K562 (cell line): ENCODE data around the gene HOXB8. TPM values are rescaled to one million over a fixed set of nuclear protein-coding genes. Genes with fewer than 3 reads are reported as not detected.

Experiments used
- GTF2E2 ChIP-seq: fragments of 200-800 bp; sonication (Bioruptor generic); IDR thresholded peaks from 2 replicates; pipeline ENCODE4 v1.6.1; 2016; ENCODE audit warnings: missing genetic modification characterization, missing compliant biosample characterization
- L3MBTL2 ChIP-seq: fragments of 450-650 bp; IDR thresholded peaks from 2 replicates; pipeline ENCODE4 v1.6.1; 2016; ENCODE audit warnings: mild to moderate bottlenecking, moderate library complexity
- MYNN ChIP-seq, 2 experiments: sonication (generic); formaldehyde crosslinking in 1 of 2; IDR thresholded peaks; 2 replicates each; pipeline versions ENCODE4 v1.5.0 to v1.6.1; 2016 to 2020; ENCODE audit warnings: antibody characterized with exemption in 1 of 2, missing genetic modification reagents in 1 of 2
- NFYB ChIP-seq: IDR thresholded peaks from 2 replicates; pipeline ENCODE4 v1.6.1; 2011; ENCODE audit warnings: mild to moderate bottlenecking, moderate library complexity; ENCODE audit not compliant: insufficient read length; ENCODE audit errors: extremely low read depth
- NR4A1 ChIP-seq, 2 experiments: fragments of 250-450 bp in 1 of 2; fragments of 450-650 bp in 1 of 2; sonication (Bioruptor Pico) in 1 of 2; IDR thresholded peaks; 2 replicates each; pipeline versions ENCODE4 v1.4.0 to v1.6.1; 2016 to 2020; ENCODE audit warnings: mild to moderate bottlenecking in 2 of 2, missing compliant biosample characterization in 1 of 2, missing genetic modification characterization in 1 of 2, moderate library complexity in 1 of 2
- PHF8 ChIP-seq: fragments of 200-600 bp; sonication (generic); IDR thresholded peaks from 2 replicates; pipeline ENCODE4 v1.6.1; 2012; ENCODE audit warnings: mixed run types, mild to moderate bottlenecking, inconsistent platforms, low read length, moderate library complexity, borderline replicate concordance
- PML ChIP-seq: IDR thresholded peaks from 2 replicates; pipeline ENCODE4 v1.6.1; 2012; ENCODE audit warnings: low read length, inconsistent platforms
- POLR2H ChIP-seq: IDR thresholded peaks from 2 replicates; pipeline ENCODE4 v1.6.1; 2016; ENCODE audit warnings: missing genetic modification characterization, low read depth, mild to moderate bottlenecking, control low read depth, missing compliant biosample characterization, moderate library complexity
- SLC30A9 ChIP-seq: fragments of 250-450 bp; sonication (Bioruptor Pico); IDR thresholded peaks from 2 replicates; pipeline ENCODE4 v1.8.0; 2022; ENCODE audit warnings: mild to moderate bottlenecking, moderate library complexity
- ZBTB17 ChIP-seq: fragments of 450-650 bp; formaldehyde crosslinking; IDR thresholded peaks from 2 replicates; pipeline ENCODE4 v1.4.0; 2020; ENCODE audit warnings: mild to moderate bottlenecking
- ZFX ChIP-seq: sonication (generic); formaldehyde crosslinking; IDR thresholded peaks from 2 replicates; pipeline ENCODE4 v1.8.0; 2022; ENCODE audit warnings: mild to moderate bottlenecking, missing genetic modification reagents, moderate library complexity
- ZNF165 ChIP-seq: fragments of 250-450 bp; sonication (Bioruptor Pico); IDR thresholded peaks from 2 replicates; pipeline ENCODE4 v1.4.0; 2020; ENCODE audit warnings: borderline replicate concordance
- ZNF384 ChIP-seq: IDR thresholded peaks from 2 replicates; pipeline ENCODE4 v1.6.1; 2012; ENCODE audit warnings: low read depth, low read length, improper control_type of control experiment
- ZNF445 ChIP-seq: fragments of 250-450 bp; sonication (Bioruptor Pico); IDR thresholded peaks from 2 replicates; pipeline ENCODE4 v1.4.0; 2020; ENCODE audit warnings: low read depth, mild to moderate bottlenecking, moderate library complexity
- ZNF766 ChIP-seq: fragments of 200-800 bp; sonication (Bioruptor generic); conservative IDR thresholded peaks from 2 replicates; pipeline ENCODE4 v1.6.1; 2016; ENCODE audit warnings: missing genetic modification characterization, missing compliant biosample characterization
- polyA plus RNA-seq, 8 experiments: library from polyadenylated mRNA; depleted of rRNA in 4 of 8; stranded (reverse) in 5 of 8; unstranded in 3 of 8; fragments of >200 nt; fragmentation: Nextera tagmentation in 2 of 8; fragmentation: Illumina TruSeq in 1 of 8; extraction: Ambion mirVana in 2 of 8; extraction: Trizol in 1 of 8; gene quantifications; 2 replicates each; pipeline versions ENCODE4 v1.2.1 to v1.2.3, GENCODE V29; 2011 to 2014; ENCODE audit warnings: inconsistent platforms in 1 of 8, missing spikeins in 1 of 8
- total RNA-seq, 7 experiments: library from RNA; depleted of rRNA in 6 of 7; stranded (reverse); fragments of >200 nt in 6 of 7; fragmentation: Illumina TruSeq in 2 of 7; extraction: Trizol in 2 of 7; gene quantifications; 2 replicates each; pipeline versions ENCODE4 v1.2.1 to v1.2.3, GENCODE V29; 2011 to 2021; ENCODE audit warnings: low replicate concordance in 1 of 7
- TF ChIP-seq, protein P1 (sequence below): sonication (generic); formaldehyde crosslinking; IDR thresholded peaks from 2 replicates; pipeline ENCODE4 v1.8.1; 2022; ENCODE audit warnings: missing genetic modification reagents
- TF ChIP-seq, protein P2 (sequence below), 2 experiments: IDR thresholded peaks; 2 replicates each; pipeline ENCODE4 v1.6.1; 2012; ENCODE audit warnings: improper control_type of control experiment in 2 of 2, low read depth in 2 of 2, low read length in 2 of 2, borderline replicate concordance in 1 of 2
- TF ChIP-seq, protein P3 (sequence below), 2 experiments: fragments of 450-650 bp; IDR thresholded peaks; 2 replicates each; pipeline ENCODE4 v1.6.1; 2018; ENCODE audit warnings: mild to moderate bottlenecking in 2 of 2, low read depth in 1 of 2; ENCODE audit not compliant: partially characterized antibody in 2 of 2

Gene HOXB8
- total and polyA plus RNA-seq, 9 of the 15 experiments (the other 6 are each of a cell fraction or from before 2014, with no cell fraction given), result 0.52 to 23.8 (median 3.6) TPM

DNA sequence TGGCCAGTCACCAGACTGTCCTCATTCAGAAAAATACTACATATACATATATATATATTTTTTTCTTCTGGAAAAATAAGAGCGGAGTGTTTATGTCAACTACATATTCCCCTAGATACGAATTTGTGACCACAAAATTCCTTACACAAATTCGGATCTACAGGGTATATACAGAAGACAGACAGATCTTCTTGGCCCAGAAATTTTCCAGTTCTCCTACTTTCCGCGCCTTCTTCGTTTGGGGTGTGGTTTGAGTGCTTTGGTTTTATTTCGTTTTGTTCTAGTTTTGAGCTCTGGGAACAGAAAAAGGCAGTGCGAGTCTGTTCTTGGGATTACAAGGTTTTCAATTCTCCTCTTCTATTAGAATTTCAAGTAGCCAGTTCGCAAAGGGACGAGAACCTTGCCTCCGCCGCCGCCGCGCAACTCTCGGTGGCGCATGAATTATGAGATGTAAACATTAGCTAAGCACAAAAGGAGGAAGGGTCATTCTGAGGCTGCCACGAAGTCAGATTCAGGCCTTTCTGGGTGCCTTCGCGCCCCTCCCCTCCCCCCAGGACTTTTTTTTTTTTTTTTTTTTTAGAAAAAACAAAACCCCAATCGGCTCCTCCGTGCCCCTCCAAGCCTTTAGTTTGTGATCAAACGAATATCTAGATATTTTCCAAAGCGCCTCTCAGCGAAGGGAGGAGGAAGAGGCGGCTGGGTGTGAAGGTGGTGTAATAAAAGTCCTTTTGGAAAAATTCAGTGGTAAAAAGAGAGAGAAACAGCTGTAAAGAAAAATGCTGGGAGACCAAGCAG is 35.1 kb downstream of the HOXB8 start (continued):
- TF ChIP-seq ZNF445, result no peak
- TF ChIP-seq, protein P1, sequence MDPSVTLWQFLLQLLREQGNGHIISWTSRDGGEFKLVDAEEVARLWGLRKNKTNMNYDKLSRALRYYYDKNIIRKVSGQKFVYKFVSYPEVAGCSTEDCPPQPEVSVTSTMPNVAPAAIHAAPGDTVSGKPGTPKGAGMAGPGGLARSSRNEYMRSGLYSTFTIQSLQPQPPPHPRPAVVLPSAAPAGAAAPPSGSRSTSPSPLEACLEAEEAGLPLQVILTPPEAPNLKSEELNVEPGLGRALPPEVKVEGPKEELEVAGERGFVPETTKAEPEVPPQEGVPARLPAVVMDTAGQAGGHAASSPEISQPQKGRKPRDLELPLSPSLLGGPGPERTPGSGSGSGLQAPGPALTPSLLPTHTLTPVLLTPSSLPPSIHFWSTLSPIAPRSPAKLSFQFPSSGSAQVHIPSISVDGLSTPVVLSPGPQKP, result no peak
- no peak for TF ChIP-seq ZNF165 (CRISPR knock-in tag)
- TF ChIP-seq, protein P2, sequence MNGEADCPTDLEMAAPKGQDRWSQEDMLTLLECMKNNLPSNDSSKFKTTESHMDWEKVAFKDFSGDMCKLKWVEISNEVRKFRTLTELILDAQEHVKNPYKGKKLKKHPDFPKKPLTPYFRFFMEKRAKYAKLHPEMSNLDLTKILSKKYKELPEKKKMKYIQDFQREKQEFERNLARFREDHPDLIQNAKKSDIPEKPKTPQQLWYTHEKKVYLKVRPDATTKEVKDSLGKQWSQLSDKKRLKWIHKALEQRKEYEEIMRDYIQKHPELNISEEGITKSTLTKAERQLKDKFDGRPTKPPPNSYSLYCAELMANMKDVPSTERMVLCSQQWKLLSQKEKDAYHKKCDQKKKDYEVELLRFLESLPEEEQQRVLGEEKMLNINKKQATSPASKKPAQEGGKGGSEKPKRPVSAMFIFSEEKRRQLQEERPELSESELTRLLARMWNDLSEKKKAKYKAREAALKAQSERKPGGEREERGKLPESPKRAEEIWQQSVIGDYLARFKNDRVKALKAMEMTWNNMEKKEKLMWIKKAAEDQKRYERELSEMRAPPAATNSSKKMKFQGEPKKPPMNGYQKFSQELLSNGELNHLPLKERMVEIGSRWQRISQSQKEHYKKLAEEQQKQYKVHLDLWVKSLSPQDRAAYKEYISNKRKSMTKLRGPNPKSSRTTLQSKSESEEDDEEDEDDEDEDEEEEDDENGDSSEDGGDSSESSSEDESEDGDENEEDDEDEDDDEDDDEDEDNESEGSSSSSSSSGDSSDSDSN (IDR thresholded peaks at IDR 0.05; ENCODE audit: borderline replicate concordance in 1 of 2, low read depth in 2 of 2, low read length in 2 of 2), result peak in 1 of 2 experiments; percentile 64; a peak in 2 of 4 replicates
- 0 out of 2 replicates have a peak, but pooled peaks have one; percentile 29 for TF ChIP-seq ZBTB17 (CRISPR knock-in tag)
- peak; percentile 72 for TF ChIP-seq ZNF766 (CRISPR knock-in tag)
- peak; percentile 24; the same call in 1 of the 2 replicates for TF ChIP-seq PHF8
- TF ChIP-seq POLR2H (tag), result peak; percentile 41; the same call in 1 of the 2 replicates
- TF ChIP-seq, protein P3, sequence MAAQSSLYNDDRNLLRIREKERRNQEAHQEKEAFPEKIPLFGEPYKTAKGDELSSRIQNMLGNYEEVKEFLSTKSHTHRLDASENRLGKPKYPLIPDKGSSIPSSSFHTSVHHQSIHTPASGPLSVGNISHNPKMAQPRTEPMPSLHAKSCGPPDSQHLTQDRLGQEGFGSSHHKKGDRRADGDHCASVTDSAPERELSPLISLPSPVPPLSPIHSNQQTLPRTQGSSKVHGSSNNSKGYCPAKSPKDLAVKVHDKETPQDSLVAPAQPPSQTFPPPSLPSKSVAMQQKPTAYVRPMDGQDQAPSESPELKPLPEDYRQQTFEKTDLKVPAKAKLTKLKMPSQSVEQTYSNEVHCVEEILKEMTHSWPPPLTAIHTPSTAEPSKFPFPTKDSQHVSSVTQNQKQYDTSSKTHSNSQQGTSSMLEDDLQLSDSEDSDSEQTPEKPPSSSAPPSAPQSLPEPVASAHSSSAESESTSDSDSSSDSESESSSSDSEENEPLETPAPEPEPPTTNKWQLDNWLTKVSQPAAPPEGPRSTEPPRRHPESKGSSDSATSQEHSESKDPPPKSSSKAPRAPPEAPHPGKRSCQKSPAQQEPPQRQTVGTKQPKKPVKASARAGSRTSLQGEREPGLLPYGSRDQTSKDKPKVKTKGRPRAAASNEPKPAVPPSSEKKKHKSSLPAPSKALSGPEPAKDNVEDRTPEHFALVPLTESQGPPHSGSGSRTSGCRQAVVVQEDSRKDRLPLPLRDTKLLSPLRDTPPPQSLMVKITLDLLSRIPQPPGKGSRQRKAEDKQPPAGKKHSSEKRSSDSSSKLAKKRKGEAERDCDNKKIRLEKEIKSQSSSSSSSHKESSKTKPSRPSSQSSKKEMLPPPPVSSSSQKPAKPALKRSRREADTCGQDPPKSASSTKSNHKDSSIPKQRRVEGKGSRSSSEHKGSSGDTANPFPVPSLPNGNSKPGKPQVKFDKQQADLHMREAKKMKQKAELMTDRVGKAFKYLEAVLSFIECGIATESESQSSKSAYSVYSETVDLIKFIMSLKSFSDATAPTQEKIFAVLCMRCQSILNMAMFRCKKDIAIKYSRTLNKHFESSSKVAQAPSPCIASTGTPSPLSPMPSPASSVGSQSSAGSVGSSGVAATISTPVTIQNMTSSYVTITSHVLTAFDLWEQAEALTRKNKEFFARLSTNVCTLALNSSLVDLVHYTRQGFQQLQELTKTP (IDR thresholded peaks at IDR 0.05; ENCODE audit: low read depth in 1 of 2, partially characterized antibody in 2 of 2), result peak in 1 of 2 experiments; percentile 79
- TF ChIP-seq SLC30A9 (CRISPR knock-in tag), result no peak
- peak; percentile 67; the same call in 1 of the 2 replicates for TF ChIP-seq MYNN (IDR thresholded peaks at IDR 0.05)
- TF ChIP-seq MYNN (CRISPR knock-in tag; IDR thresholded peaks at IDR 0.05), result no peak
- TF ChIP-seq ZNF384, result peak; percentile 95
- peak; percentile 52; the same call in 1 of the 2 replicates for TF ChIP-seq ZFX (CRISPR knock-in tag)
- peak; percentile 67; the same call in 1 of the 2 replicates for TF ChIP-seq GTF2E2 (tag)
- TF ChIP-seq NR4A1 (CRISPR knock-in tag; IDR thresholded peaks at IDR 0.05), result no peak
- TF ChIP-seq NR4A1 (tag; IDR thresholded peaks at IDR 0.05), result no peak
- TF ChIP-seq PML, result peak; percentile 14; the same call in 1 of the 2 replicates
- no peak for TF ChIP-seq NFYB
- TF ChIP-seq L3MBTL2, result peak; percentile 68; the same call in 1 of the 2 replicates
